Parathyroid adenoma (tissue), 2 donors: ENCODE measurements around the gene ARHGEF11.

Experiments used
- H2AFZ ChIP-seq: fragments of 300-600 bp; sonication (generic); one replicate; pipeline ENCODE4 v1.7.0; 2017; ENCODE audit warnings: antibody characterized with exemption, mild to moderate bottlenecking
- H3K27ac ChIP-seq: fragments of 300-600 bp; sonication (generic); one replicate; pipeline ENCODE4 v1.7.0; 2017
- H3K27me3 ChIP-seq: fragments of 300-600 bp; sonication (generic); one replicate; pipeline ENCODE4 v1.7.0; 2017; ENCODE audit warnings: low read length; ENCODE audit not compliant: control insufficient read depth, insufficient read depth
- H3K36me3 ChIP-seq: fragments of 300-600 bp; sonication (generic); one replicate; pipeline ENCODE4 v1.7.0; 2017; ENCODE audit warnings: low read length; ENCODE audit not compliant: control insufficient read depth, insufficient read depth
- H3K4me1 ChIP-seq: fragments of 300-600 bp; sonication (generic); one replicate; pipeline ENCODE4 v1.7.0; 2017; ENCODE audit warnings: control low read depth
- H3K4me2 ChIP-seq: fragments of 300-600 bp; sonication (generic); one replicate; pipeline ENCODE4 v1.7.0; 2017; ENCODE audit warnings: low read length
- H3K4me3 ChIP-seq: fragments of 300-600 bp; sonication (generic); one replicate; pipeline ENCODE4 v1.7.0; 2017; ENCODE audit warnings: low read depth, low read length
- H3K79me2 ChIP-seq: fragments of 300-600 bp; sonication (generic); one replicate; pipeline ENCODE4 v1.7.0; 2017; ENCODE audit warnings: control low read depth
- H3K9ac ChIP-seq: fragments of 300-600 bp; sonication (generic); one replicate; pipeline ENCODE4 v1.7.0; 2017; ENCODE audit warnings: mild to moderate bottlenecking
- H3K9me3 ChIP-seq: fragments of 300-600 bp; sonication (generic); one replicate; pipeline ENCODE4 v1.7.0; 2017; ENCODE audit warnings: low read length; ENCODE audit not compliant: control insufficient read depth
- CTCF ChIP-seq: fragments of 300-600 bp; sonication (generic); IDR thresholded peaks from one replicate; pipeline ENCODE4 v1.7.0; 2017; ENCODE audit warnings: antibody characterized with exemption, mild to moderate bottlenecking
- donor health status: primary hyperparathyroidism.

The ARHGEF11 gene

GRCh38 chr1:156894711-156895454, 150.7 kb downstream of the ARHGEF11 start:
- H3K4me2 ChIP-seq: no peak overlapping the region
- H3K4me3 ChIP-seq: peak overlapping the region; percentile 15
- no peaks in the 10 kb centered on the region for H3K79me2 ChIP-seq
- no peaks in the 10 kb centered on the region for H3K27me3 ChIP-seq
- H3K9ac ChIP-seq: no peak overlapping the region
- TF ChIP-seq CTCF: no peak
- H3K9me3 ChIP-seq: no peaks in the 10 kb centered on the region
- peak overlapping the region; percentile 18 for H3K27ac ChIP-seq
- H3K36me3 ChIP-seq: no peaks in the 10 kb centered on the region
- H3K4me1 ChIP-seq: no peaks in the 10 kb centered on the region
- no peak overlapping the region for H2AFZ ChIP-seq

DNA sequence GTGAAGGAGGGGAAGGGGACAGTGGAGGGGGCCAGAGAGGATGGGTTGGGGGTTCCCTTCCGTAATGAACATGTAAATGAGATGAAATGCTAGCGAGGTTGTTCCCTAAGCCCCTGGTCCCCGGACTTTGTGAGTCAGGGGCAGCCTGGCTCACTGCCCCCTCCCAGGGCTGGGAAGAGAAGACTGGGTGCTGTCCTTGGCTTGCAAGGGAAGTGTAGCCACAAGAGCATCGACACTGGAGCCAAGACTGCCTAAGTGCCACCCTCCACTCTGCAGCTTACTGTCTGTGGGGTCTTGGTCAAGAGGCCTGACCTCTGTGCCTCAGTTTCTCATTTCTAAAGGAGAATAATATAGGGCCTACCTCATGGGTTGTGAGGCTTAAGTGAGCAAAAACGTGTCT, 151.5 kb downstream of the ARHGEF11 start:
- peak overlapping the region; percentile 40 for H3K4me3 ChIP-seq
- no peaks in the 10 kb centered on the region for H3K27me3 ChIP-seq
- H3K27ac ChIP-seq: peak overlapping the region; percentile 59

GRCh38 chr1:156893048-156893953, 152.2 kb downstream of the ARHGEF11 start, which contains the start of gene PEAR1:
Gene PEAR1 (plus strand): TSS chr1:156893718. CDS start chr1:156903927, 10,209 bp downstream.
- TF ChIP-seq CTCF: no peak
- no peak within 1 kb of the TSS for H3K9ac ChIP-seq
- H3K4me2 ChIP-seq: peak within 1 kb of the TSS; percentile 24
- no peaks in the 10 kb centered on the region for H3K4me1 ChIP-seq
- H3K27ac ChIP-seq: peak within 1 kb of the TSS; percentile 59
- H3K27me3 ChIP-seq: no peaks in the 10 kb centered on the region
- no peaks in the 10 kb centered on the region for H3K9me3 ChIP-seq
- H3K79me2 ChIP-seq: no peaks in the 10 kb centered on the region
- H2AFZ ChIP-seq: no peak within 1 kb of the TSS
- peak within 1 kb of the TSS; percentile 40 for H3K4me3 ChIP-seq
- no peaks in the 10 kb centered on the region for H3K36me3 ChIP-seq

More for the DNA sequence above, 151.5 kb downstream of the ARHGEF11 start:
- Histone ChIP-seq H3K9me3 (no peaks in the 10 kb centered on the region), H3K4me2 (peak overlapping the region; percentile 24), H3K9ac (no peak overlapping the region), H2AFZ (no peak overlapping the region), H3K36me3 (no peaks in the 10 kb centered on the region), H3K4me1 (no peaks in the 10 kb centered on the region), H3K79me2 (no peaks in the 10 kb centered on the region)
- TF ChIP-seq CTCF: no peak

DNA sequence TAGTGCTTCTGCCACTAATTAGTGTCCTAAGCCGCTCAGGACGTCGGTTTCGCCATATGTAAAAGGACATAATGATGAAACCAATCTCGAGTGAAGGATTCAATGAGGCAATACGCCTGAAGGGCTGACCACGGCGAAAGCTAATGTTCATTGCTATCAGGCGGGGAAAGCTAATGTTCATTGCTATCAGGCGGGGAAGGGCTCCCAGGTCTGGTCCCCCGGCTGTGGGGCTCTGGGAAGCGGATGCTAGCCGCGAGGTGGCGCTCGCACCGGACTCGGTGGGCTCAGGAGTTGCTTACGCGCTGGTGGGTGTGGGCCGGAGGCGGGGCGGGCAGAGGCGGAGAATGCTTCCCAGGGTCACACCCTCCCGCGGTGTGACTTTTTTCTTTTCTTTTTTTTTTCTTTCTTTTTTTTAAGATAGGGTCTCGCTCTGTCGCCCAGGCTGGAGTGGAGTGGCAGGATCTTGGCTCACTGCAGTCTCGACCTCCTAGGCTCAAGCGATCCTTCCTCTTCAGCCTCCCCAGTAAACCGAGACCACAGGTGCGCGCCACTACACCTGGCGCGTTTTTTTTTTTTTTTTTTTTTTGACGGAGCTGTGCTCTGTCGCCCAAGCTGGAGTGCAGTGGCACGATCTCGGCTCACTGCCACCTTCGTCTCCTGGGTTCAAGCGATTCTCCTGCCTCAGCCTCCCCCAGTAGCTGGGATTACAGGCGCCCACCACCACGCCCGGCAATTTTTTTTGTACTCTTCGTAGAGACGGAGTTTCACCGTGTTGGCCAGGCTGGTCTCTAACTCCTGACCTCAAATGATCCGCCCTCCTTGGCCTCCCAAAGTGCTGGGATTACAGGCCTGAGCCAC, 153.1 kb downstream of the ARHGEF11 start:
- no peak overlapping the region for H3K9ac ChIP-seq
- peak overlapping the region; percentile 14 for H3K4me2 ChIP-seq
- H3K4me3 ChIP-seq: no peak overlapping the region
- H3K79me2 ChIP-seq: no peaks in the 10 kb centered on the region
- peak; percentile 63 for TF ChIP-seq CTCF
- H3K9me3 ChIP-seq: no peaks in the 10 kb centered on the region
- H2AFZ ChIP-seq: peak overlapping the region; percentile 54
- no peak overlapping the region for H3K27ac ChIP-seq
- no peaks in the 10 kb centered on the region for H3K36me3 ChIP-seq
- no peaks in the 10 kb centered on the region for H3K27me3 ChIP-seq
- H3K4me1 ChIP-seq: no peaks in the 10 kb centered on the region
